Measurements from ENCODE around the gene BPI.
"Not testable (repeated sequence)": the region's sequence is repeated elsewhere in the genome, so short reads cannot be mapped to it uniquely, and the experiment has no call there.

Gene BPI

GRCh38 chr20:38283236-38283635 lies 20.7 kb upstream of the BPI start:
- CTCF ChIA-PET, result interaction anchor here (1.0 to 1.3 kb wide), 2 partner anchors 8 to 52 kb away, joined by 3 read pairs; no protein-coding TSS in a partner anchor
- no peak for DNase-seq (ENCODE audit: low read depth, low spot score)
- TF ChIP-seq CTCF (IDR thresholded peaks at IDR 0.05; ENCODE audit: insufficient read depth, low read length, missing control alignments), result no peak
- H3K4me3 ChIP-seq (ENCODE audit: low read depth, low read length), result no peak overlapping the region
- POLR2A ChIA-PET, result no interaction called here

- POLR2A ChIA-PET; DNase-seq (ENCODE audit: low read depth, low spot score); H3K4me3 ChIP-seq (ENCODE audit: low read depth, low read length): not testable (repeated sequence)
- CTCF ChIA-PET, result interaction anchor here (1.3 kb wide), 1 partner anchor 53 kb away, joined by 3 read pairs; no protein-coding TSS in a partner anchor
Measured at GRCh38 chr20:38284066-38284650, 19.8 kb upstream of the BPI start.

- no peak for TF ChIP-seq CTCF (IDR thresholded peaks at IDR 0.05; ENCODE audit: insufficient read depth, low read length, missing control alignments)
- no peak for DNase-seq (ENCODE audit: low read depth, low spot score)
- H3K4me3 ChIP-seq (ENCODE audit: low read depth, low read length), result no peak overlapping the region
- POLR2A ChIA-PET, result no interaction called here
- CTCF ChIA-PET, result no interaction called here
Measured at GRCh38 chr20:38284893-38285444, 19.0 kb upstream of the BPI start.

GRCh38 chr20:38286586-38287531 lies 17.1 kb upstream of the BPI start:
- no peak overlapping the region for H3K4me3 ChIP-seq (ENCODE audit: low read depth, low read length)
- TF ChIP-seq CTCF (IDR thresholded peaks at IDR 0.05; ENCODE audit: insufficient read depth, low read length, missing control alignments), result no peak
- POLR2A ChIA-PET, result interaction anchor here (0.5 kb wide), 1 partner anchor 294 kb away, joined by 3 read pairs; no protein-coding TSS in a partner anchor
- no peak for DNase-seq (ENCODE audit: low read depth, low spot score)
- CTCF ChIA-PET, result interaction anchor here (1.1 to 1.7 kb wide), 3 partner anchors 9 to 55 kb away, joined by 3 to 5 read pairs (median 4); no protein-coding TSS in a partner anchor

- no peak for DNase-seq (ENCODE audit: low read depth, low spot score)
- POLR2A ChIA-PET, result interaction anchor here (0.6 kb wide), 1 partner anchor 15 kb away, joined by 3 read pairs; no protein-coding TSS in a partner anchor
- CTCF ChIA-PET, result interaction anchor here (0.6 to 2.3 kb wide), 20 partner anchors 8 to 118 kb away, joined by 3 to 9 read pairs (median 3); no protein-coding TSS in a partner anchor
Measured at GRCh38 chr20:38290829-38291814, 12.8 kb upstream of the BPI start.

More at GRCh38 chr20:38290829-38291814, 12.8 kb upstream of the BPI start:
- peak; percentile 39 for TF ChIP-seq CTCF (IDR thresholded peaks at IDR 0.05; ENCODE audit: insufficient read depth, low read length, missing control alignments)
- H3K4me3 ChIP-seq (ENCODE audit: low read depth, low read length), result no peak overlapping the region
